Middle frontal gyrus (tissue), 1 donor: Measurements from ENCODE around the gene TMA7B.

ENCODE experiments used
- DNase-seq: peaks from one replicate; pipeline ENCODE4 v3.0.0-alpha.2; 2015; ENCODE audit warnings: low spot score; ENCODE audit errors: extremely low spot score

TMA7B gene

DNA sequence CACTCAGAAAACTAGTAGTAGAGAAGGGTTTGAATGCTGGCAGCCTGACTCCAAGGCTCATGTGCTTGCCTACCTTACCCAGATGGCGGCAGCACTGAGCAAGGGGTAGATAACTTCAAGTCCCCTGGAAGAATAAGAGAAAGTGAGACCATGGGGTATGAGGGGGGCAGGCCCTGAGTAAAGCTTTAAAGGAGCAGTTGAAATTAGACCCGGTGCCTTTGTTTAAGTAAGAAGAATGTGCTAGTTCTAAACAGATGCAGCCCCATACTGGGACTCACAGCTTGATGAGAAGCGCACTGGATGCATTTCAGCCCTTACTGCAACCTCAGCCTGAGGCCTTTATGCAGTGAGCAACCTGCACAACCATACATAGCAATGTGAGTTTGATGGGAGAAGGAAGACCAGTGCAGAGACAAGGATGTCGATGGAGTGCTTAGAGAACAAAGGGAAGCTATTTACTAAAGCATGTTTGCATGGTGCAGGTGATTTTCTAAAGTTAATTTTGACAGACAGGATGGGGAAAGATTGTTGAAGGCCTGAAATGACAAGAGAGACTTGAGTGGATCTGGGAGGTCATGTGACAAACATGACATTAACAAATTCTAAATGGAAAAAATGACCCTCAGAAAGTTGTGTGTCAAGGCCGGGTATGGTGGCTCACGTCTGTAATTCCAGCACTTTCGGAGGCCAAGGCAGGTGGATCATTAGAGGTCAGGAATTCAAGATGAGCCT, 27.1 kb upstream of the TMA7B start:
- DNase-seq: no peak

GRCh38 chr22:39933741-39934140, 26.5 kb upstream of the TMA7B start:
- no peak for DNase-seq

DNA sequence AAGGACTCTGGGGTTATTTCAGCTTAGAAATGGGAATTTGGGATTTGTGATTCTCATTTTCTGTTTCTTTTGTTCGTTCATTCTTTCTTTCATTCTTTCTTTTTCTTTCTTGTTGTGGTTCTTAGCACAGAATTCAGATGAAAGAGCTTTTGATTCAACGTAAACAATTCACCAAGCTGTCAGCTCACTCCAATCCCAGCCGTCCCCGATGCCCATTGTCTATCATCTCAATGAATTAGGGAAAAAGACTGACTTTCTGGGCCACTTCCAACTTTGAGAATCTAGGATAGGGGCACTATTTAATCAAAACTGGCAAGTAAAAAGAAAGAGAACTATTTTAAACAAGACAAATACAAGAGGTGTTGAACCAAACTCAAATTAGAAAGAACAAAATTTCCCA, 25.1 kb upstream of the TMA7B start:
- no peak for DNase-seq

- no peak for DNase-seq
These were observed 24.6 kb upstream of the TMA7B start for GRCh38 chr22:39935612-39936011.

- DNase-seq: no peak
These were observed 23.6 kb upstream of the TMA7B start for GRCh38 chr22:39936523-39937145.

GRCh38 chr22:39937906-39938305, 22.3 kb upstream of the TMA7B start:
- no peak for DNase-seq

- DNase-seq: no peak
These were observed 21.6 kb upstream of the TMA7B start for GRCh38 chr22:39938509-39939111.

- DNase-seq: no peak
These were observed 20.4 kb upstream of the TMA7B start for GRCh38 chr22:39939830-39940229.

DNA sequence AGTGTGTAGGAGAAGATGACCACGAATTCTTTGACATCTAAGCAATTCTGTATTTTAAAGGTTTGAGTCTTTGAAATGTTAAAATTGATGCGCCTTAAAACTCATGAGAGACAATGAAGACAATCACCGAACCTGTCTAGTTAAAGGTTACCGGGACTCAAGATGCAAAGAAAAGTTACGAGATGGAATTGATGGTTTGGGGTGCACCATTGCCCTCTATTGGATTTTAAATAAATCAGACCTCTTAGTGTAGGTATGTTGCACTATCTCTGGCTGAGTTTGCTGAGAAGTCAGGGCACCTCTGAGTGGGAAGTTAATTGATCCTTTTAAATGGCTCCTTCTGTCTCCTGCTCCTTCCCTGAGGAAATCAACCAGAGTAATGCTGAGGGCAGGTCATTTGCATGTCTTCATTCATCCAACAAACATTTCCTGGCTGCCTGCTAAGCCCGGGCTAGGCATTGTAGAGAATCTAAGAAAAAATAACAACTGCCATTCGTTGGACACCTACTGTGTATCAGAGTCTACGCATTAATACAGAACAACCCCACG, 19.4 kb upstream of the TMA7B start:
- no peak for DNase-seq

- DNase-seq: no peak
These were observed 18.6 kb upstream of the TMA7B start for GRCh38 chr22:39941601-39942000.

DNA sequence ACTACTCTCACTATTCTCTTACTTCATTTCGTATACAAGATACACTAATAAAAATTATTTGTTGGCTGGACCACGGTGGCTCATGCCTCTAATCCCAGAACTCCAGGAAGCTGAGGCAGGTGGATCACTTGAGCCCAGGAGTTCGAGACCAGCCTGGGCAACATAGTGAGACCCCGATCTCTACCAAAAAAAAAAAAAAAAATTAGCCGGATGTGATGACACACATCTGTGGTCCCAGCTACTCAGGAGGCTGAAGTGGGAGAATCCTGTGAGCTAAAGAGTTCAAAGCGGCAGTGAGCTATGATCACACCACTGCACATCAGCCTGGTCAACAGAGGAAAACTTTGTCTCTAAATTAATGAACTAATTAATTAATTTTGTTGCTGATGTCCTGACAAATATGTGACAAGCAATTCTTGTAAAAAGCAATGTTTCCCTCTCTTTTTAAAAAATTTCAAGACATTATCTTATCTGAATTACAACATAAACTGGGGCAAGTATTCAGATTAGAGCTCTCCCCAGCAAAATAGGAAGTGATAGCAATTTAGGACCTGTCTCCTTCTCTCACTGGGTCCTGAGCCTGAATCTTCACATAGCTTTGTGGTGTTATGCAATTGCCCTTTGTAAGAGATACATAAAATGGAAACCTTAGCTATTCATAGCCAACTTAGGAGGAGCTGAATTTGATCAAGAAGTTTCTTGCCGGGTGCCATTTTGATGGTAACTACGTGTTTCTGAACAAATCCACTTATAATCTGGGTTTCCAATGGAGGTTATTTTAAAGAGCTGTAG, 17.6 kb upstream of the TMA7B start:
- no peak for DNase-seq

DNA sequence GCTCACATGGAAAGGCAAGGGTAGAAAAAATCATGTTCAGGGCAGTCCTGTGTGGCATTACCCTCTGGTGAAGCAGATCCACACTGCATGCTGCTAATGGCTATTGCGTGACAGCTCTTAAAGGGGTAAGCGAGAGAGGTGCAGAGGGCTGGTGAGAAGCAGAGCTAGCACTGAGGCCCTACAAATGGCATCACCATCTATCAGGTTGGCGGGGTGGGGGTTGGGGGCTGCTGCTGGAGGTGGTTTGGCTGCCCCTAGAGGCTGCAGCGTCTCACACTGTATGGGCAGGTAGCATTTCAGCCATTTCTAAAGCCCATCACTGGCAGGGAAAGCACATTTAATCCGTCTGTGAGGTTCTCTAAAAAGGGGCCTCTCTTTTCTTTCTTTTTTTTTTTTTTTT, 16.9 kb upstream of the TMA7B start:
- DNase-seq: no peak

DNA sequence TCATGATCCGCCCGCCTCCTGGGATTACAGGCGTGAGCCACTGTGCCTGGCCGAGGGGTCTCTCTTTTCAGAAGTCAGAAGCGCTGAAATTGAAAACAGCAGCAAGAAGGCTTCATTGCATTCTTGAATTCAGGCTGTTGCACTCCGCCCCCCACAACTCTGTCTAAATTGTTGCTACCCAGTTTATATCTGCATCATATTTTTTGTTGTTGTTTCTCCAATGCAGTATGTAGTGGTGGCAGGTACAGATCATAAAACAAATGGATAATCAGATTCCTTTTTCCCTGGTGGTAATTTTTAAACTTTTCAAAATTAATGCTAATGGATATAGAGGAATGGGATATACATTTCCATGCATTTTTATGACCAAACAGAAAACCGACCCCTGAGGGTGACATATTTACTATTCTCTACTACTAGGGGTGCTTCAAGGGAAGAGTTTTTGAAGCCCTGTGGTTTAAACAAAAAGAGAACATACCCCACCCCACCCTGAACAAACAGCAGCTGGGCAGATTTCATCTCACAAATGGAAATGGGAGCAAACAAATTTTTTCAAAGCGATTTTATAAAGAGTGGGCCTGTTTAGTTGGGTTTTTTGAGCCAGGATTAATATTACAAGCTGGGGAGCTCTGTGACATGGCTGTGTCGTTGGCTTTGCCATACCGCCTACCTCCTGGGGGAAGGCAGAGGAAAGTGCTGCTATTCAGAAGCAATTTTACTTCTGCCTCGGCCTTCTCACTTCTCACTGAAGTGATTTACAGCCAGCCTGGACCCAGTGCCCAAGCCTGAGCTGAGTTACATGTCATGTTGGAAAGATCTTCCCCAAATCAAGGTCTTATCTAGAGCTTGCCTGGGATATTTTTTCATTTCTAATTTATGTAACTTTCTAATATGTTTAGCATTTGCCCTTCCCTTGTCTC, 16.0 kb upstream of the TMA7B start:
- DNase-seq: no peak

- DNase-seq: no peak
These were observed 14.1 kb upstream of the TMA7B start for GRCh38 chr22:39946126-39946502.

GRCh38 chr22:39946503-39947219, 13.5 kb upstream of the TMA7B start:
- DNase-seq: no peak

DNA sequence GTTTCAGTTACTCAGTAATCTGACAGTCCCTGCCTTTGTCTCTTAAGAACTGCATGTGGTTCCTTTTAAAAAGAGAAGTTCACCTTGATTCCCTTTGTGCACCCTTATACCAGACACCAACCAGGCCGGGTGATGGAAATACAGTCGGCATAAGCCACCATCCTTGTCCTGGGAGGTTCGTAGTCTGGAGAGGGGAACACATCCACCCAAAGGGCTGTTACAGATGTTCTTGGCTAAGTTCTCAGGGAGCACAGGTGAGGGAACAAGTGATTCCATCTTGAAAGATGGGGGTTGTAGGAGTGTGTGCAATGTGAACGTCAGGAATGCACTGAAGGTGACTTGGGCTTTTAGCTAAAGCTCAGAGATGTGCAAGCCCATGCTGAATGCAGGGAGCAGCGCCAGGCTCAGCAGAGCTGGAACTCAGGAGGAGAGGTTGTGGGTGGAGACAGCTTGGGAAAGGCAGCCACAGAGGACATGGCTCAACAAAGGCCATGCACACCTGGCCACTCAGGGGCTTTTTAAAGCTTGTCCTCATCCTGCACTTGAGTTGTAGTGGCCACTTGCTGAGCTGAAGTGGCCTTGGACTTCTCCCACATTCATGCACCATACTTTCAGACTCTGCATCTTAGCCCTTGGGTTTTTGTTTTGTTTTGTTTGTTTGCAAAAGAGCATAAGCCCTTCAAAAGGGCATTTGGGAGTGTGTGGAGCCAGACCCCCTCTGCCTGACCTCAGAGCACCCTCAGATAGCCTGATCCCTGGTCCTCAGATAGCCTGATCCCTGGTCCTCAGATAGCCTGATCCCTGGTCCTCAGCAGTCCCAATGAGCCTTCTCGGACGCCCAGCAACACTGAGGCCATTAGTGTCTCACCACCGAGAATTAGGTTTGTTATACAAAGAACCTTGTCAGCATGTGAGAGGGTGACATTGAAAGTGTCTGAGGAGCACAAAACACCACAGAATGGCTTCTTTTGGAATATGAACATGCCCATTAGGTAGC, 12.7 kb upstream of the TMA7B start:
- DNase-seq: no peak

GRCh38 chr22:39949964-39950737, 10.0 kb upstream of the TMA7B start:
- DNase-seq: no peak
